Transverse colon (tissue), 3 donors: ENCODE measurements around the gene TGFBR3L.

Experiments used
- EP300 ChIP-seq: sonication (generic); formaldehyde crosslinking; IDR thresholded peaks from one replicate; pipeline ENCODE4 v1.6.1; 2017; ENCODE audit warnings: antibody characterized with exemption, low read depth
- POLR2A ChIP-seq: fragments of 450-650 bp; IDR thresholded peaks from one replicate; pipeline ENCODE4 v1.6.1; 2016; ENCODE audit warnings: antibody characterized with exemption, mild to moderate bottlenecking, moderate library complexity
- TF ChIP-seq, protein P1 (sequence below), 5 experiments: fragments of 200-600 bp in 3 of 5; fragments of 450-650 bp in 2 of 5; sonication (generic) in 3 of 5; IDR thresholded peaks; 1 replicate in 2 of 5; 2 replicates in 3 of 5; pipeline ENCODE4 v1.5.1; 2016 to 2017; ENCODE audit warnings: antibody characterized with exemption in 5 of 5, inconsistent platforms in 3 of 5, mild to moderate bottlenecking in 2 of 5, moderate library complexity in 1 of 5

DNA sequence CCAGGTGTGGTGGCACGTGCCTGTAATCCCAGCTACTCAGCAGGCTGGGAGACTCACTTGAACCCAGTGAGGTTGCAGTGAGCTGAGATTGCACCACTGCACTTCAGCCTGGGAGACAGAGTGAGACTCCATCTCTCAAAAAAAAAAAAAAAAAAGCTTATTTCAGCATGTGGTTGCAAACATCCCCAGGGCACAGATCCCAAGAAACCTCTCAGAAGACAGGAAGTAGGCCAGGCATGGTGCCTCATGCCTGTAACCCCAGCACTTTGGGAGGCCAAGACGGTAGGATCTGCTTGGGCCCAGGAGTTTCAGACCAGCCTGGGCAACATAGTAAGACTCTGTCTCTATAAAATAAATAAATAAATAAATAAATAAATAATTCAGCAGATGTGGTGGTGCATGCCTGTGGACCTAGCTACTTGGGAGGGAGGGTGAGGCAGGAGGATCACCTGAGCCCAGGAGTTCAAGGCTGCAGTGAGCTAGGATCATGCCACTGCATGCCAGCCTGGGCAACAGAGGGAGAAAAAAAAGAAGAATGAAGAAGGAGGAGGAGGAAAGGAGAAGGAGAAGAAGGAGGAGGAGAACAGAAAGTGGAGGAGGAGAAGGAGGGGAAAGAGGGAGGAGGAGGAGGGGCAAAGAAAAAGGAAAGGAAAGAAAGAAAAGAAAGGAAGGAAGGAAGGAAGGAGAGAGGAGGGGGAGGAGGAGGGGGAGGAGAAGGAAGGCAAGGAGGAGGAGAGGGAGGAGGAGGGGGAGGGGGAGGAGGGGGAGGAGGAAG, 30.6 kb upstream of the TGFBR3L start:
- TF ChIP-seq, protein P1, sequence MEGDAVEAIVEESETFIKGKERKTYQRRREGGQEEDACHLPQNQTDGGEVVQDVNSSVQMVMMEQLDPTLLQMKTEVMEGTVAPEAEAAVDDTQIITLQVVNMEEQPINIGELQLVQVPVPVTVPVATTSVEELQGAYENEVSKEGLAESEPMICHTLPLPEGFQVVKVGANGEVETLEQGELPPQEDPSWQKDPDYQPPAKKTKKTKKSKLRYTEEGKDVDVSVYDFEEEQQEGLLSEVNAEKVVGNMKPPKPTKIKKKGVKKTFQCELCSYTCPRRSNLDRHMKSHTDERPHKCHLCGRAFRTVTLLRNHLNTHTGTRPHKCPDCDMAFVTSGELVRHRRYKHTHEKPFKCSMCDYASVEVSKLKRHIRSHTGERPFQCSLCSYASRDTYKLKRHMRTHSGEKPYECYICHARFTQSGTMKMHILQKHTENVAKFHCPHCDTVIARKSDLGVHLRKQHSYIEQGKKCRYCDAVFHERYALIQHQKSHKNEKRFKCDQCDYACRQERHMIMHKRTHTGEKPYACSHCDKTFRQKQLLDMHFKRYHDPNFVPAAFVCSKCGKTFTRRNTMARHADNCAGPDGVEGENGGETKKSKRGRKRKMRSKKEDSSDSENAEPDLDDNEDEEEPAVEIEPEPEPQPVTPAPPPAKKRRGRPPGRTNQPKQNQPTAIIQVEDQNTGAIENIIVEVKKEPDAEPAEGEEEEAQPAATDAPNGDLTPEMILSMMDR (IDR thresholded peaks at IDR 0.05), result no peak
- TF ChIP-seq POLR2A (no peak), EP300 (no peak)
